Suprapubic skin (tissue), 4 donors: ENCODE data around the gene OSER1. TPM values are rescaled to one million over a fixed set of nuclear protein-coding genes. Genes with fewer than 3 reads are reported as not detected.
"Not testable (repeated sequence)": the region's sequence is repeated elsewhere in the genome, so short reads cannot be mapped to it uniquely, and the experiment has no call there.

Experiments
- DNase-seq, 2 donors: peaks; one replicate each; pipeline ENCODE4 v3.0.0-alpha.2; 2019; ENCODE audit warnings: low spot score in 2 of 2
- H3K27ac ChIP-seq: fragments of 200-600 bp; sonication (generic); one replicate; pipeline ENCODE4 v1.5.1; 2019
- H3K27me3 ChIP-seq: fragments of 200-600 bp; sonication (generic); one replicate; pipeline ENCODE4 v1.5.1; 2019
- H3K36me3 ChIP-seq: fragments of 200-600 bp; sonication (generic); one replicate; pipeline ENCODE4 v1.5.1; 2019
- H3K4me1 ChIP-seq: fragments of 200-600 bp; sonication (generic); one replicate; pipeline ENCODE4 v1.5.1; 2019
- H3K4me3 ChIP-seq: fragments of 200-600 bp; sonication (generic); one replicate; pipeline ENCODE4 v1.5.1; 2019; ENCODE audit warnings: mild to moderate bottlenecking
- H3K9me3 ChIP-seq: fragments of 200-600 bp; sonication (generic); one replicate; pipeline ENCODE4 v1.5.1; 2019
- EP300 ChIP-seq: sonication (generic); formaldehyde crosslinking; IDR thresholded peaks from one replicate; pipeline ENCODE4 v1.6.1; 2017; ENCODE audit warnings: antibody characterized with exemption
- POLR2A ChIP-seq, 2 donors: fragments of 450-650 bp; IDR thresholded peaks; one replicate each; pipeline ENCODE4 v1.6.1; 2017; ENCODE audit warnings: antibody characterized with exemption in 2 of 2, mild to moderate bottlenecking in 2 of 2, moderate library complexity in 2 of 2
- POLR2AphosphoS5 ChIP-seq, 3 donors: sonication (generic); formaldehyde crosslinking; IDR thresholded peaks; one replicate each; pipeline ENCODE4 v1.6.1; 2017; ENCODE audit warnings: antibody characterized with exemption in 3 of 3
- WGBS: methylation state at CpG from one replicate; pipeline ENCODE4 v1.1.5; 2018; 5-methylcytosine and 5-hydroxymethylcytosine counted together
- total RNA-seq, 4 donors: library from RNA; depleted of rRNA; stranded (reverse); fragments of >200 nt; gene quantifications; one replicate each; pipeline ENCODE4 v1.1.0, GENCODE V29; 2016
- TF ChIP-seq, protein P1 (sequence below), 2 donors: fragments of 200-600 bp in 1 of 2; fragments of 450-650 bp in 1 of 2; sonication (generic) in 1 of 2; IDR thresholded peaks; one replicate each; pipeline ENCODE4 v1.5.1; 2016 to 2019; ENCODE audit warnings: antibody characterized with exemption in 2 of 2, mild to moderate bottlenecking in 1 of 2, moderate library complexity in 1 of 2

Gene OSER1
- total RNA-seq, 4 donors from 2014 or later = 34.2 to 51.6 (median 41.3) TPM

DNA sequence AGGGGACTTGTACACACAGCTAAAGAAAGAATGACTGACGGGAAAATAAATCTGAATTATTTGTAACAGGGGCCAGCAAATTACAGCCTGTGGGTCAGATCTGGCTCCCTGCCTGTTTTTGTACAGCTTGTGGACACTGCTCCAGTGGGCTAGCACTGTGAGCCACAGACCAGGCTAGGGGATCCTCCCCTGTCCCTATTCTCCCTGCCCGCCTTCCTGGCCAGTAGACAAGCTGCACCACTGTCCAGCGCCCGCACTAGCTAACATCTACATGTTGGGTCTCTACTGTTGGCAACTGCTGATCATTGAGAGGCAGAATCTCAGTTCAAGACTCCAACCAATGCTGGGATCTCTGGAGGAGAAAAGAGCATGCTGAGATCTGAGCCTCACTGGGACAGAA, 10.7 kb downstream of the OSER1 start:
- H3K4me1 ChIP-seq = peaks cover 25% of the 10 kb centered on the region
- peaks cover 72% of the 10 kb centered on the region for H3K36me3 ChIP-seq
- H3K4me3 ChIP-seq = no peak overlapping the region
- 76% methylated on average over 4 of the region's 4 CpGs for WGBS
- H3K27ac ChIP-seq = no peak overlapping the region
- no peak for DNase-seq
- H3K9me3 ChIP-seq = no peaks in the 10 kb centered on the region
- TF ChIP-seq, protein P1, sequence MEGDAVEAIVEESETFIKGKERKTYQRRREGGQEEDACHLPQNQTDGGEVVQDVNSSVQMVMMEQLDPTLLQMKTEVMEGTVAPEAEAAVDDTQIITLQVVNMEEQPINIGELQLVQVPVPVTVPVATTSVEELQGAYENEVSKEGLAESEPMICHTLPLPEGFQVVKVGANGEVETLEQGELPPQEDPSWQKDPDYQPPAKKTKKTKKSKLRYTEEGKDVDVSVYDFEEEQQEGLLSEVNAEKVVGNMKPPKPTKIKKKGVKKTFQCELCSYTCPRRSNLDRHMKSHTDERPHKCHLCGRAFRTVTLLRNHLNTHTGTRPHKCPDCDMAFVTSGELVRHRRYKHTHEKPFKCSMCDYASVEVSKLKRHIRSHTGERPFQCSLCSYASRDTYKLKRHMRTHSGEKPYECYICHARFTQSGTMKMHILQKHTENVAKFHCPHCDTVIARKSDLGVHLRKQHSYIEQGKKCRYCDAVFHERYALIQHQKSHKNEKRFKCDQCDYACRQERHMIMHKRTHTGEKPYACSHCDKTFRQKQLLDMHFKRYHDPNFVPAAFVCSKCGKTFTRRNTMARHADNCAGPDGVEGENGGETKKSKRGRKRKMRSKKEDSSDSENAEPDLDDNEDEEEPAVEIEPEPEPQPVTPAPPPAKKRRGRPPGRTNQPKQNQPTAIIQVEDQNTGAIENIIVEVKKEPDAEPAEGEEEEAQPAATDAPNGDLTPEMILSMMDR (IDR thresholded peaks at IDR 0.05) = no peak
- TF ChIP-seq POLR2AphosphoS5 (IDR thresholded peaks at IDR 0.05) (no peak), POLR2A (IDR thresholded peaks at IDR 0.05) (no peak), EP300 (no peak)
- H3K27me3 ChIP-seq = no peaks in the 10 kb centered on the region

DNA sequence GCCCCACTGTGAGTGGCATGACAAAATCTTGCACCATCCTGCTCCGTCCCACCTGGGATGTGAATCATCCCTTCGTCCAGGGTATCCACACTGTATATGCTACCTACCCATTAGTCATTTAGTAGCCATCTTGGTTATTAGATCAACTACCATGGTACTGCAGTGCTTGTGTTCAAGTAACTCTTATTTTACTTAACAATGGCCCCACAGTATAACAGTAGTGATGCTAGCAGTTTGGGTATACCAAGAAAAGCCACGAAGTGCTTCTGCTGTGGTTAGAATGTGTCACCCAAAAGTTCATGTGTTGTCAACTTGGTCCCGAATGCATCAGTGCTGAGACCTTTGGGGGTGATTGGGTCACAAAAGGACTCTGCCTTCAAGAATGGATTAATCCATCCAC, 11.7 kb downstream of the OSER1 start:
- WGBS = 91% methylated on average over 4 of the region's 4 CpGs
- TF ChIP-seq, protein P1 (IDR thresholded peaks at IDR 0.05) = no peak
- TF ChIP-seq POLR2AphosphoS5 (IDR thresholded peaks at IDR 0.05) (no peak), EP300 (no peak), POLR2A (IDR thresholded peaks at IDR 0.05) (no peak)
- H3K9me3 ChIP-seq = no peaks in the 10 kb centered on the region
- peaks cover 15% of the 10 kb centered on the region for H3K4me1 ChIP-seq
- H3K36me3 ChIP-seq = peaks cover 72% of the 10 kb centered on the region
- no peak for DNase-seq
- H3K27me3 ChIP-seq = no peaks in the 10 kb centered on the region
- no peak overlapping the region for H3K27ac ChIP-seq
- no peak overlapping the region for H3K4me3 ChIP-seq

DNA sequence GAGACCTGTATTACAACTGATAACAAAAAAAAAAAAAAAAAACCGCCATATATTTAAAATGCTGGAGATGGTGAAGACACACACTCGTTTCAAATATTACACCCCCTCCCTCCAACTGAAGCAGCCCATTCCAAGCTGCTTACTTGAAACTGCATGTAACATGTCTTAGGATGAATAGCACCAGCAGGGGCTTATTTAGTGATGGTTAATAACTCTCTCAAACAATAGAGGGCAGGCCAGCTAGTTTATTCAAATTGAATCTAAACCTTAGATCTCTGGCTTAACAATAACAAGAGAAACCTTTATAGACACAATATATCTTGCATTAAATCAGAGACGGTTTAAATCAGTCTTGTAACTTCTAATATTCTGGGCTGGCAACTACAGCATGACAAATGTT, 14.3 kb downstream of the OSER1 start:
- no peaks in the 10 kb centered on the region for H3K27me3 ChIP-seq
- H3K4me3 ChIP-seq = no peak overlapping the region
- 65% methylated on average over 3 of the region's 3 CpGs for WGBS
- H3K4me1 ChIP-seq = no peaks in the 10 kb centered on the region
- DNase-seq = no peak
- no peak for TF ChIP-seq POLR2AphosphoS5 (IDR thresholded peaks at IDR 0.05)
- no peak for TF ChIP-seq EP300
- TF ChIP-seq, protein P1 (IDR thresholded peaks at IDR 0.05) = no peak
- no peak for TF ChIP-seq POLR2A (IDR thresholded peaks at IDR 0.05)
- no peaks in the 10 kb centered on the region for H3K9me3 ChIP-seq
- peaks cover 56% of the 10 kb centered on the region for H3K36me3 ChIP-seq
- H3K27ac ChIP-seq = no peak overlapping the region

DNA sequence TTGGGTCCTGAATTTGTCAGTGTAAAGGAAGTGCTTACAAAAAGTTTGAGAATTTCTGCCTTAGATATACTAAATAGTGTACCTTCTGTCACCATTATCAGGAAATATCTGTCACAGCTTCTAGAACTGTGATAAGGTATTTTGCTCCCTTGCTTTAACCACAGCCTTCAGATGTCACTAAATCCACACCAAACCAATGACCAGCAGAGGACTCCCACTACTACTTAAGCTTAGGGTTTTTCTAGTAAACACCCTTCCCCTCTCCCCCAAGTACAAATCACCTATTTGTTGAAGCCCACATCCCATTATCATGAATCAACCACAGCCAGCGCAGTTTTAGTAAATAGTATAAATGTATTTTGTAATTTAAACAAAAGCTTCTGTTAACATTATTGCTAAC, 15.0 kb downstream of the OSER1 start:
- Histone ChIP-seq H3K4me1 (no peaks in the 10 kb centered on the region), H3K27me3 (no peaks in the 10 kb centered on the region), H3K4me3 (no peak overlapping the region), H3K36me3 (peaks cover 50% of the 10 kb centered on the region), H3K9me3 (no peaks in the 10 kb centered on the region), H3K27ac (no peak overlapping the region)
- no peak for DNase-seq
- TF ChIP-seq, protein P1 (IDR thresholded peaks at IDR 0.05) = no peak
- no peak for TF ChIP-seq POLR2AphosphoS5 (IDR thresholded peaks at IDR 0.05)
- TF ChIP-seq POLR2A (IDR thresholded peaks at IDR 0.05) = no peak
- no peak for TF ChIP-seq EP300
- 97% methylated on average over 1 of the region's 1 CpG for WGBS

DNA sequence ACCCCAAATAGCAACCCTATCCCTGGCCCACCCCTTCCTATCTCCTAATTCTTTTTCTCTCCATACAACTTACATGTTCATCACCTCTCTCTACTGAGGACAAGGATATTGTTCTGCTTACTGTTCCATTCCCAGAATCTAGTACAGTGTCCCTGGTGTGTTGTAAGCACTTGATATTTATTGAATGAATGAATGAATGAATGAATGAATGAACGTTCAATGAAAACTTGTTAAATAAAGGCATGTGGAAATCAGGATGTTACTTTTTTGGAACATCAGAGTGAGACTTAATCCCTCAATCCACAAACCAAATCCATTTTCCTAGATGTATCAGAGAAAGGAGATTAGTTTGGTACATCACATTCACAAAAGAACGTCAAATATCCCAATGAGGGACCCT, 16.8 kb downstream of the OSER1 start:
- 82% methylated on average over 2 of the region's 2 CpGs for WGBS
- DNase-seq = no peak
- H3K27ac ChIP-seq = no peak overlapping the region

DNA sequence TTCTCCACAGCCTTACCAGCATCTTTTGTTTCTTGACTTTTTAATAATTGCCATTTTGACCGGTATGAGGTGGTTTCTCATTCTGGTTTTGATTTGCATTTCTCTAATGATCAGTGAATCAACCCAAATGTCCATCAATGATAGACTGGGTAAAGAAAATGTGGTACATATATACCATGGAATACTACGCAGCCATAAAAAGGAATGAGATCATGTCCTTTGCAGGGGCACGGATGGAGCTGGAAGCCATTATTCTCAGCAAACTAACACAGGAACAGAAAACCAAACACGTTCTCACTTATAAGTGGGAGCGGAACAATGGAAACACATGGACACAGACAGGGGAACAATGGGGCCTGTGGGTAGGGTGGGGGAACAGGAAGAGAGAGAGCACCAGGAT, 18.9 kb downstream of the OSER1 start:
- H3K9me3 ChIP-seq, DNase-seq, H3K27me3 ChIP-seq, H3K36me3 ChIP-seq, H3K27ac ChIP-seq, H3K4me3 ChIP-seq: not testable (repeated sequence)
- peaks cover 28% of the 10 kb centered on the region for H3K4me1 ChIP-seq
- 91% methylated on average over 5 of the region's 5 CpGs for WGBS

More for the DNA sequence above, 16.8 kb downstream of the OSER1 start:
- H3K4me3 ChIP-seq = no peak overlapping the region
- peaks cover 6% of the 10 kb centered on the region for H3K4me1 ChIP-seq
- no peaks in the 10 kb centered on the region for H3K27me3 ChIP-seq
- no peaks in the 10 kb centered on the region for H3K9me3 ChIP-seq
- TF ChIP-seq EP300 = no peak
- TF ChIP-seq POLR2AphosphoS5 (IDR thresholded peaks at IDR 0.05) = no peak
- no peak for TF ChIP-seq POLR2A (IDR thresholded peaks at IDR 0.05)
- TF ChIP-seq, protein P1 (IDR thresholded peaks at IDR 0.05) = no peak
- H3K36me3 ChIP-seq = peaks cover 31% of the 10 kb centered on the region
